GM12892 (cell line): ENCODE results near the gene TNFRSF6B.

Experiments
- POLR2A ChIP-seq: IDR thresholded peaks from 2 replicates; pipeline ENCODE4 v1.6.1; 2011; ENCODE audit warnings: low read depth, low read length, control low read depth
- POLR2AphosphoS5 ChIP-seq: IDR thresholded peaks from 2 replicates; pipeline ENCODE4 v1.6.1; 2011; ENCODE audit warnings: low read depth, low read length, control low read depth
- TAF1 ChIP-seq: IDR thresholded peaks from 2 replicates; pipeline ENCODE4 v1.6.1; 2011; ENCODE audit warnings: low read depth, mild to moderate bottlenecking, control low read depth, low read length, borderline replicate concordance

- TF ChIP-seq TAF1: no peak
- no peak for TF ChIP-seq POLR2AphosphoS5
- no peak for TF ChIP-seq POLR2A
These were observed 22.5 kb upstream of the TNFRSF6B start for GRCh38 chr20:63673951-63674350.
